ENCODE measurements around the gene TRAPPC11. TPM values are rescaled to one million over a fixed set of nuclear protein-coding genes. Genes with fewer than 3 reads are reported as not detected.

The TRAPPC11 gene
- total RNA-seq, 1 experiment from 2014 or later, result 15.6 TPM

DNA sequence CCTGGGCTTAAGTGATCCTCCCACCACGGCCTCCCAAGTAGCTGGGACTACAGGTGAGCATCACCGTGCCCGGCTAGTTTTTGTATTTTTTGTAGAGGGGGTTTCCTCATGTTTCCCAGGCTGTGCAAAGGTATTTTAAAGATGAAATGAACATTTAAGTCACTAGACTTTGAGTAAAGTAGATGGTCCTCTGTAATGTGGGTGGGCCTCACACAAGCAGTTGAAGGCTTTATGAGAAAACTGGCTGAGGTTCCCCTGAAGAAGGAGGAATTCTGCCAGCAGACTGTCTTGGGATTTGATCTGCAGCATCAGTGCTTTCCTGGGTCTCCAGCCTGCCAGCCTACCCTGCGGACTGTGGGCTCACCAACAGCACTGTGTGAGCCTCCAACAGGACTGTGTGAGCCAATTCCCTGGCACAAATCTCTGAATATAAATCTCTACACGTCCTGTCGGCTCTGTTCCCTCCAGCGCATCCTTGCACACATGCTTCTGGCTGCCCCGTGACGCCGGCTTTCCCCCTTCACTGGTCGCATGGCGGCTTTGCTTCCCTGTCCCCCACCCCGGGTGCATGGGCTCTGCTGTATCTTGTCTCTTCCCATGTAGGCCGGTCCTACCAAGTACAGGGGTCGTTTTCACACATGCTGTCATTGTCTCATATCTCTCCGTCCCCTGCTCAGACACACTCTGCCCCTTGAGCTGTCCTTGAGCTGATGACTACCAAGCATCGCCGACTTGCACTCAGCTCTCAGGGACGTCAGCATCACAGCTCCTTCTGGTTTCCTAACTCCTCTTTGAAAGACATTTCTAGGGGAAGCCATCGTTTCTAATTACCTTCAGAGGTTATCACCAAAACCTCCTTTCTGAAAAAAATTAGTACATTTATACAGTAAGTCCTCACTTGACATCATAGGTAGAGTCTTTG lies 46.5 kb upstream of the TRAPPC11 start:
- H3K27me3 ChIP-seq (ENCODE audit: insufficient read depth, low read length), result no peaks in the 10 kb centered on the region
- DNase-seq (ENCODE audit: low read depth, low spot score) (no peak), ATAC-seq (no peak)
- H3K4me1 ChIP-seq (ENCODE audit: control insufficient read depth in 1 of 2, insufficient read depth in 2 of 2, low read length in 2 of 2), result no peaks in the 10 kb centered on the region
- H3K4me2 ChIP-seq (ENCODE audit: low read length), result no peak overlapping the region
- ChIA-PET CTCF (no interaction called here), POLR2A (no interaction called here), RAD21 (ENCODE audit: low non-redundant PET in 1 of 2, low total read pairs in 2 of 2, uncharacterized antibody in 2 of 2, unreplicated experiment in 2 of 2) (no interaction called here)
- H3K36me3 ChIP-seq (ENCODE audit: control insufficient read depth in 1 of 2, insufficient read depth in 2 of 2, low read length in 2 of 2), result no peaks in the 10 kb centered on the region
- H4K20me1 ChIP-seq (ENCODE audit: insufficient read depth), result no peaks in the 10 kb centered on the region
- no peaks in the 10 kb centered on the region for H3K9me2 ChIP-seq (ENCODE audit: insufficient read depth)
- H3K9ac ChIP-seq (ENCODE audit: low read length), result no peak overlapping the region
- BruUV-seq (replicated peaks), result no TSS peak
- no peak for TF ChIP-seq ZBTB33 (IDR thresholded peaks at IDR 0.05; ENCODE audit: extremely low read depth, insufficient replicate concordance, low read length)
- no peak for TF ChIP-seq SRF (IDR thresholded peaks at IDR 0.05; ENCODE audit: low read depth)
- no peak for TF ChIP-seq MAX (IDR thresholded peaks at IDR 0.05)
- TF ChIP-seq ZFX (IDR thresholded peaks at IDR 0.05), result no peak
- no peak for TF ChIP-seq EZH2 (IDR thresholded peaks at IDR 0.05)
- TF ChIP-seq SP1 (IDR thresholded peaks at IDR 0.05; ENCODE audit: low read depth), result no peak
- TF ChIP-seq FOSL1 (IDR thresholded peaks at IDR 0.05; ENCODE audit: low read depth), result no peak
- TF ChIP-seq, protein P1, sequence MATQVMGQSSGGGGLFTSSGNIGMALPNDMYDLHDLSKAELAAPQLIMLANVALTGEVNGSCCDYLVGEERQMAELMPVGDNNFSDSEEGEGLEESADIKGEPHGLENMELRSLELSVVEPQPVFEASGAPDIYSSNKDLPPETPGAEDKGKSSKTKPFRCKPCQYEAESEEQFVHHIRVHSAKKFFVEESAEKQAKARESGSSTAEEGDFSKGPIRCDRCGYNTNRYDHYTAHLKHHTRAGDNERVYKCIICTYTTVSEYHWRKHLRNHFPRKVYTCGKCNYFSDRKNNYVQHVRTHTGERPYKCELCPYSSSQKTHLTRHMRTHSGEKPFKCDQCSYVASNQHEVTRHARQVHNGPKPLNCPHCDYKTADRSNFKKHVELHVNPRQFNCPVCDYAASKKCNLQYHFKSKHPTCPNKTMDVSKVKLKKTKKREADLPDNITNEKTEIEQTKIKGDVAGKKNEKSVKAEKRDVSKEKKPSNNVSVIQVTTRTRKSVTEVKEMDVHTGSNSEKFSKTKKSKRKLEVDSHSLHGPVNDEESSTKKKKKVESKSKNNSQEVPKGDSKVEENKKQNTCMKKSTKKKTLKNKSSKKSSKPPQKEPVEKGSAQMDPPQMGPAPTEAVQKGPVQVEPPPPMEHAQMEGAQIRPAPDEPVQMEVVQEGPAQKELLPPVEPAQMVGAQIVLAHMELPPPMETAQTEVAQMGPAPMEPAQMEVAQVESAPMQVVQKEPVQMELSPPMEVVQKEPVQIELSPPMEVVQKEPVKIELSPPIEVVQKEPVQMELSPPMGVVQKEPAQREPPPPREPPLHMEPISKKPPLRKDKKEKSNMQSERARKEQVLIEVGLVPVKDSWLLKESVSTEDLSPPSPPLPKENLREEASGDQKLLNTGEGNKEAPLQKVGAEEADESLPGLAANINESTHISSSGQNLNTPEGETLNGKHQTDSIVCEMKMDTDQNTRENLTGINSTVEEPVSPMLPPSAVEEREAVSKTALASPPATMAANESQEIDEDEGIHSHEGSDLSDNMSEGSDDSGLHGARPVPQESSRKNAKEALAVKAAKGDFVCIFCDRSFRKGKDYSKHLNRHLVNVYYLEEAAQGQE (IDR thresholded peaks at IDR 0.05; ENCODE audit: low read depth), result no peak
- no peak for TF ChIP-seq SIN3A (IDR thresholded peaks at IDR 0.05; ENCODE audit: low read depth)
- TF ChIP-seq RAD21 (IDR thresholded peaks at IDR 0.05; ENCODE audit: low read depth), result no peak
- no peak for TF ChIP-seq EZH2phosphoT487 (IDR thresholded peaks at IDR 0.05; ENCODE audit: borderline replicate concordance)
- no peak for TF ChIP-seq CBX3 (IDR thresholded peaks at IDR 0.05; ENCODE audit: low read depth)
- no peak for TF ChIP-seq POLR2AphosphoS5 (IDR thresholded peaks at IDR 0.05; ENCODE audit: low read depth, low read length)
- TF ChIP-seq TCF7L2 (IDR thresholded peaks at IDR 0.05; ENCODE audit: borderline replicate concordance, extremely low read depth, insufficient read depth, insufficient read length), result no peak
- TF ChIP-seq ATF3 (IDR thresholded peaks at IDR 0.05), result no peak
- no peak for TF ChIP-seq ELF1 (IDR thresholded peaks at IDR 0.05; ENCODE audit: borderline replicate concordance, low read depth)
- H3K79me2 ChIP-seq (ENCODE audit: insufficient read depth, low read length), result no peaks in the 10 kb centered on the region
- no peak overlapping the region for H3K4me3 ChIP-seq (replicated peaks in 1 of 2; ENCODE audit: low read depth in 1 of 2, low read length in 2 of 2)
- no peak overlapping the region for H3K27ac ChIP-seq (ENCODE audit: low read depth, low read length)
- no peaks in the 10 kb centered on the region for H3K9me3 ChIP-seq (ENCODE audit: control insufficient read depth in 1 of 2, insufficient read depth in 1 of 2, low read depth in 1 of 2, low read length in 2 of 2)
- intact Hi-C loops (cut with micrococcal nuclease), result no loop called here
- H2AFZ ChIP-seq (ENCODE audit: low read depth, low read length, poor library complexity, severe bottlenecking), result no peak overlapping the region
